GM21786 (cell line): ENCODE measurements around the gene DIP2C.

ENCODE experiments used
- ATAC-seq: cut with Tn5 transposase; IDR thresholded peaks from one replicate; pipeline ENCODE4 v1.9.1; 2021; ENCODE audit not compliant: unreplicated experiment

The DIP2C gene

DNA sequence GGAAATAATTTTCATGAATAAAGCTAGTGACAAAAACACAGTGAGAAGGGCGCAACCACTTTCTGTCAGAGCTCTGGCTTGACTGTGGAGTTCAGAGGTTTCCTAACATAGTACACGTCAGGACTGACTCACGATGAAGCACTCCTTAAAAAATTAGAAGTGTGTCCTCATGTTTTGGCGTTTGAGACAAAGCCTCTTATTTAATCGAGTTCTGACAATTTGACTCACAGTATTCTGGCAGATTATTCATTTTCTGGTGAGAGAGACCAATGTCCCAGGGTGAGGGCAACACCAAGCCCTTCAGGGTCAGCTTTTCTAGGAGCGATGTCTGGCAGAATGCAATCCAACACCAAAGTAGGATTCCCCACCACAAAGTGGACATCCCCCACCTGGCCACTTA lies 108.7 kb downstream of the DIP2C start:
- ATAC-seq: no peak

DNA sequence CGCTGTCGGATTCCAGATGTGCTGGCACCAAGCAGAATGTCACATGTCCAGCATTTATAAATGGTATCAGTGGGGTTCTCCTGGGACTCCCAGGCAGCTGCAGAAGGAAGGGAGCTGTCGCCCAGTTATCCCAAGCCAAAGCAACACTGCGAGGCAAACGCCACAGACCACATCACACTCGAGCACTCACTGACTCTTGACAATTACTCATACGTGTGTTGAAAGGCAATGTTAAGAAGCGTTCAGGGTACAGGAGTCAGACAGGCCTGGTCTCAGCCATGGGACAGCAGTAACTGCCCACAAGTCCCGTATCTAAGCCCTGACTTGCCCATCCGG lies 113.4 kb downstream of the DIP2C start:
- no peak for ATAC-seq

DNA sequence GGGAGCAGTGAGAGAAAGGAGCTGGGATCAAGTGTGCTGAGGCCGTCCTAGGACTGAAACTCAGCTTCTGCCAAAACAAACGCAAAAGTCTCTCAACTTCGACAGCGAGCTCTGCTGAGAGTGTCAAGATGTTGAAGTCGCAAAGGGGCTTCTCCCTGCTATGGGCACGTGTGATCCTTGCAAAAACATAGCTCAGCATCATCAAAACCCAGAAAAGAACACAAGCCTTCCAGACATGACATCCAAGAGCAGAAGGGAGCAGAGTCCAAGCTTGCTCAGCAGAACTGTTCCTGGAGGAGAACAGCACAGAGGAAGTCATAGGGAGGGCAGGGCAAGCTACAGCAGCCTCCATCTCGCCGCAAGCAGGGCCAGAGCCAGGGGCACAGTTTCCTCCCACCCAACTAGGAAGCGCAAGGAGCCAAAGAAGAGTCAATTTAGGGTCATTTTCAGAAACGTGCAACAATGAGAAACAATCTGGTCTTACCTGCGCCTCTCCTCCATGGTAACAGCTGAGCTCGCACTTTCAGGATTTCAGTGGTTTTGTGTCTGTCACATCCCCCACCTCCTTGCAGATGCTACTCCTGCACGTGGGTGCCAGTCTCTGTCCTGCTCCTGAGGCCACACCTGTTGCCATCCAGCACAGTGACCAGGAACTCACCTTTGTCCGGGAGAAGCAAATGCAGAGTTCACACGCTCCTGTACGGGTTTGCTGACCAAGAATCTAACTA lies 113.9 kb downstream of the DIP2C start:
- ATAC-seq: no peak

DNA sequence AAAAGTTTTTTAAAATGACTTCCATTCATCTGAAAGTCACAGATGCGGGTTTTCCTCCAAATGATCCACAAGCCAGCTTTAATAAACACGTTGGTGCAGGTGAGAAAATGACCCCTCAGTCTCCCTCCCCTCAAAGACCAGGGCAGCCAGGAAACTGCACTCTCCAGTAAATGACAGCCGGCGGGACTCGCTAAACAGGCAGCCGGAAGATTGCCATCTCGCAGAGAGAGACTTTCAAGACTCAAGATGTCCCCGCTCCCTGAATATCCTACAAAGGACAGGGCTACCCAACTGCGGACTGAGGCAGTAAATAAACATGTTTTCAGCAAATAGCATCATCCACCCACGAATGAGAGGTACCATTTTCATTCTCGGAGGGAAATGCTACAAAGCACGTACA lies 116.8 kb downstream of the DIP2C start:
- ATAC-seq: no peak

DNA sequence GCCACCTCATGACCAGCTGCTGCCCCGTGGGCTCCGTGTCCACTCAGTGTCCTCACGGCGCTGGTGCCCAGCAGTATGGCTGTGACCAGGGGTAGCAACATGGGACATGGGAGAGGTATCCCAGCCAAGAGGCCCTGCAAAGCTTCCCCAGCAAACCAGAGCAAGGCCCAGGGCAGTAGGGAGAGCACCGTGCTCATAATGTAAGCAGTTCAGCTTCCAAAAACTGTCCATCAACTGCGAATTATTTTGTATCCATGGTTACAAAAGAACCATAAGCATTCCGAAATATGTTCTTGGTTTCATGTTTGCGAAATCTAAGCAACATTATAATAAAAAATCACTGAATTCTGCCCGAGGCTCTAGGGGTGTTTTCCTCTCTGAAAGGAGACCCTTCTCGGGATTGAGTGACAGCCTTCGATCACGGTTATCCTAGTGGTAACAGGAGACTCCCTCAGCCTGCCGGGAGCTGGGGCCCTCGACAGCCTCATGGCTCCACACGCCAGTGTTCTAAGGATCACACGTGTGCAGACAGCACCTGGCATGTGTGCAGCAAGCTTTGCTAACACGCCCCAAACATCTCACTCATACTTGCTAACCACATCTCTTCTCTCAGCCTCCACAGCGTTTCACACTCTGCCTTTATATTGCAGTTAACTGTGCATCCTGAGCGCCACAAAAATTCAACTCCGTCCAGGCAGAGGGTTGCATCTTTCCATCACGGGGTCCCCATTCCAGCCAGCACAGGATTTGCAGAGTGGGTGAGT lies 117.6 kb downstream of the DIP2C start:
- no peak for ATAC-seq

DNA sequence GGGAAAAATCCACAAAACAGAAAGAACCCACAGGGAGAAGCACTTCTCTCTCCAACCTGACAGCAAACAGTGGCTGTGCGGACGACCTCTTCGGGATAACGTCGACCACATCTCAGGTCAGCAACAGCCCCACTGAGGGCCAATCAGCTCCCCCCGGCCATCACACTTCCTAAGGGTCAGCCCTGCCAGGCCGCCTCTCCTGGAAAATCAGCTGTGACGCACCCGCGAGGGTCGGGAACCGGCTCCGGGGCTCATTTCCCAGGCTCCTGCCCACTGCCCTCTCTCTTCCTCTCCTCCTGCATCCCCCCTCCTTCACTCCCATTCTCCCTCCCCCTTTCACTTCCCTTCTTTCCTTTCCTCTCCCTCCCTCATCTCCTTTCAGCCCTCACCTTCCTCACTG lies 118.3 kb downstream of the DIP2C start:
- no peak for ATAC-seq

DNA sequence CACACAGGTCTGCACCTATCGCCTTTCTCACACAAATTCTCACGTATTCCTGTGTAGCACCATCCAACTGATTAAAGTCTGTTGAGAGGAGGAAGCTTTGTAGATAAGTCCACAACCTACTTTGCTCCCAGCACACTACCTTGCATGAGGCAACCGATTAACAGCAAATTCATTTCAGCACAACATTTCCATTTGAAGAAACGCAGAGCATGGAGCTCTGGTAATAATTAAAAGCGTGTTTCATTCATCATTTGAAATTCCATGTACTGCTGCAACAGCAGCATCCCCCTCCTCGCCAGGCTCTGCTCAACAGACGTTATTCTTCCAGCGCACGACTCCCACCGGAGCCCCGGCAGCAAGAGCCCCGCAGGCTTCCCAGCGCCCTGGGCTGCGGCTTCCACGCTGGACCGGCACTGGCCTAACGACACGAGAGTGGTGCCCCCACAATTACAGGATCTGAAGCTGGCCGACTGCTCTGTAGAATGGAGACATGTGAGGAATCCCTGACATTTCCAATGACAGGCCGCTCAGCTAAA lies 118.8 kb downstream of the DIP2C start:
- no peak for ATAC-seq

DNA sequence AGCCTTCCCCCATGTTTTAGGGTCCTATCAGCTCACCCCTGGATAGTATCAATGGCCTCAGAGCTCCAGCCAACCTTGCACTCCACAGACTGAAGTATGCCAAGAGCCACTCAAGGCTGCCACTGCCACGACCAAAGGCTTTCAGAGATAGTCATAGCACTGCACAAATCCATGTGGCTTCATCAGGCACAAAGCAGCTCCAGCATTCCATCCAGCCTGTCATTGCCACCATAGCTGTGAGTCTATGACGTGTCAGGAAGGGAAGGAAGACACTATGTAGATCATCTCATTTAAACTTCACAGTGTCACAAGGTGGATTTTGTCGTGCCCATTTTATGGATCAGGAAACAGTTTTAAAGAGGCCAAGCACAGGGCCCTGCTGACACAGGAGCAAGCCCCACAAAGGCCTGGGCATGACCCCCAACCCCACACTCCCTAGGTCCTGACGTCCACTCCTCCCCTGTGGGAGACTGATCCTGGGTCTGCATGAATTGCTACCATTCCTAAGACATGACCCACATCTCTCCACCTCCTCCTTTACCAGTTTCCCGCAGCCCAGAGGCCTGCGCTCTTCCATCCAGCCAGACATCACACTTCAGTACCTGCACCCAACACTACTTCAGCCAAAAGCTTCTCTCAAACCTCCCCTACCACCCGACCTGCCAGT lies 119.4 kb downstream of the DIP2C start:
- no peak for ATAC-seq

DNA sequence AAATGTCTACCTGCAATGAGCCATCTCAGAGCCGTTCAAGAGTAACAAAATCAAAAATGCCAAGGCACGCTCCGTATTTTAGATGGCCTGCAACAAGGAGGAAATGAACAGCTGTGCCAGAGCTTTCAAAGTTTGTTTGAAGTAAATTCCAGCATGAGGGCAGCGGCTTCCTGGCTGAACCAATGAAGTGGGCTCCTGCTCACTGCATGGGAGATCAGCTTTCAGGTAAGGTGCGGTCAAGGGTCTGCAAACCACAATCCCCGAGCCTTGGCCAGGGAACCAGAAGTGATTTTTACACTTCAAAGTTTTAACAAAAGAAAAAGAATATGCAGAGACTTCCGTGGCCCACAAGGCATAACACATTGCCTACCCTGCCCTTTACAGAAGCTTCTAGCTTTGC lies 120.6 kb downstream of the DIP2C start:
- ATAC-seq: no peak

DNA sequence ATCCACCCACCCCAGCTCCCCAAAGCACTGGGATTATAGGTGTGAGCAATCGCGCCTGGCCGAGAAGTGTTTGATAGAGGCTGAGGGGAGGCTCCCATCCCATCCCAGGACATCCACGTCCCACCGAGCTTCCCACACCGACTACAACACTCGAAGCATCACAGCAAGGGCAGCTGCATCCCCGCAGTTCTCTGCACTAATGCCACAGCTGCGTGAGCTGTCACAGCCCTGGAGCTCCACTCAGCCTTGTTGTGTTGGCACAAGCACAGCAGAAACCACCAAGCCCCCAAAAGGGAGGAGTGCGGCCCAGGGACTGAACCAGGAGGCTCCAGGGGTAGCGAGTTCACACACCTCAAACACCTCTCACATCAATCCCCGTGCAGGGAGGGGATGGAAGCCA lies 121.6 kb downstream of the DIP2C start:
- ATAC-seq: no peak

DNA sequence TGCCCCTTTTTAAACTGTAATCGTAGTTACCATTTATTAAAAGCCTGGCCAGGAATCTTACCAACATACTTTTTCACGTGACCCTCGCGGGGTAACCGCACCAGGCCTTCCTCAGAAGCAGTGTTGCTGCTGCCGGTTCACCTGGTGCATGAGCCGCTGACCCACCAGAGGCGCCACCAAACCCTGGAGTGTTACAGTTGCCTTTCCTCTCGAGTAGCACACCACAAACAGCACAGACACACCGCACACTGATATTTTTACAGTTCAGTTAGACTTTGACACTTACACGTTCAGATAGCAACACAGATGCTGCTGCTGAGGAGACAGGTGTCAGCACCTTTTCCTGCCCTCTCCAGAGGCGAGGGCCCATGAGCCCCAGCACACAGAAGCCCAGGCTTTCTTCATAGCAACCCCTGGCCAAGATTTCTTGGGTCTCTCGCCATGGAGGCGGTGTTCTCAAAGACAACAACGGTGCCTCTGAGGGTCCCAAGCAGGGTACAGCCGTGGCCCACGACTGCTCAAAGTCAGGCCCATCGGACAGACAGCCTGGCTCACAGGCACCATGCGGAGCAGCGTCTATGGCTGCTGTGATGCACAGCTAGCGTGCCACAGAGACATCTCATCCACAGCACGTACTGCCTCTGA lies 123.1 kb downstream of the DIP2C start:
- ATAC-seq: no peak

DNA sequence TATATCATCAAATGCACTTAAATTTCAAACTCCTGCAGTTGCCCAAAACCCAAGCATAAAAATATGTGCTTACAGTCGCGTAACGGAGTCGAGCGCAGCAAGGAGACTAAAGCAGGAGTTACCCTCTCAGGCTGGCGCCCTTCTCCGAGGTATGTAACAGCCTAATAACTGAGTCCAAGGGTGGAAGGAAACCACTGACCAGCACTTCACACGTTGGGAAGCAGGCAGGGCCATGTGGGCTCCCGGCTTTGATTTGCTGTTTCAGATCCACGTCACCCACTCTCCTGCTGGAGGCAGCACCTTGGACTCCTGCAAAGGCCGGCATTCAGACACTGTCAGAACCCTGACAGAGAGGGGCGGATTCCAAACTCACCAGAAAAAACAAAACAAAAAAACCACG lies 123.8 kb downstream of the DIP2C start:
- no peak for ATAC-seq

DNA sequence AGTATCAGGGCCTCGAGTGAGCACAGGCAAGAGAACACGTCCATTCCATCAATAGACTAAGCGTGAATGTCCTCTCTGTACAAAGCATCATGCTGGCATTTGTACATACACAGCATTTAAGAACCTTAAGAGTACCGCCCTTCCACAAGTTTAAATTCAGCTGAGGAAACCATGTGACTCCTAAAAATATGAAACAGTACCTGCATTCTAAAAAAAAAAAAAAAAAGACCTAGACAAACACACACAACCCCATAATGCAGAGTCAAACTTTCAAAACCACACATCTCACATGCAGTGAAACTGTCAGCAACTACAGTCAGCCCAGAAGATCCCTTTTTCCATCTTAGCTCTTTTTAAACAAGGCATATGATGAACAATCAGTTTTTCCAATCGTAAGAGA lies 124.3 kb downstream of the DIP2C start:
- no peak for ATAC-seq

DNA sequence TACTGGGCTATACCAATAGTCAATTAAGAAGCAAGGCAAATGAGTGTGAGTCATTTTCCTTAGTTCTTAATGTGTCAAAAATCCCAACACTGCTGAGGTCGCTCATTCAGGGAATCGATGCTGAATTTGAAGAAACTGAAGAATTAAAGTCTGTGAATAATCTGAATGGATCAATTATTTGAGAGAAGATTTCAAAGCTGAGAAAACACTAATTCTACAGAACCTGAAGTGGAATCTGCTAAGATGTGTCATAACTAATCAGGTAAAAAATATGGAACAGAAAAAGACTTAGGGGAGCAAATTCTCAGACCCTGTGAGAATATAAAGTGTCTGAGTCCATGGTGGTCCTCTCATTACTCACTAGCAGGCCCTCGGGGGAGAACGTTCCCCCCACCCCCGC lies 125.6 kb downstream of the DIP2C start:
- no peak for ATAC-seq

DNA sequence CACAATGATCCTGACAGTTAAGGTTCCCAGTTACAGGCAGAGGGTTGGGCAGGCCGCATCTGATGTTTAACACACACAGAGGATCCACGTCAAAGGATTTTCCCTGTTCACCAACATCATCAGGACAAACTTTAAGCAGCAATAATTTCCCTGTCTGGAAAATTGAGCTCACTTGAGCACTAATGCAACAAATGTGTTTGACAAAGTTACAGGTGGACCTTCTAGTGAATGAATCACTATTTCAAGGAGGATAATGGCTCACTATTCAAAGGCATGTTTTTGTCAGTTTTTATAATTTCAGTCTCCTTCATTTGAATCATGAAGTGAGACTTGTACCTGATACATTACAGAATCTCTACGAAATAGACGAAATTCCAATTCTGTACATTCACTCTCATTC lies 127.3 kb downstream of the DIP2C start:
- ATAC-seq: no peak

DNA sequence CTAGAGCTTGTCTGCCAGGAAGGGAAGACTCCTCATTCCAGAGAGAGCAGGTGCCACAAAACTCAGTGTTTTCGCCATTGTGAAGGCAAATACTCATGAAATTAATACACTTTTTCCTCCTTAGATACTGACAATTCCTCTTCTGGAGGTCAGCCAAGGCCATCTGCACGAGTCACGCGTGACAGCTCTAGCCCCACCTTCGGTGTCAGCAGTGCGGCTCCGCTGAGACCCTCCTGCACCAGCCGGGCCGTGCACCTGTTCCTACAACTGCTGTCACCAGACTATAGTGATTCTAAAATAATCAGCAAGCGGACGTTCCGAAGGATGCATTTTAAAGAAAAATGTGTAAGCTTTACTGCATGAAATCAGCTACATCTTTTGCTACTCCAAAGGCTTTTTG lies 127.7 kb downstream of the DIP2C start:
- no peak for ATAC-seq

DNA sequence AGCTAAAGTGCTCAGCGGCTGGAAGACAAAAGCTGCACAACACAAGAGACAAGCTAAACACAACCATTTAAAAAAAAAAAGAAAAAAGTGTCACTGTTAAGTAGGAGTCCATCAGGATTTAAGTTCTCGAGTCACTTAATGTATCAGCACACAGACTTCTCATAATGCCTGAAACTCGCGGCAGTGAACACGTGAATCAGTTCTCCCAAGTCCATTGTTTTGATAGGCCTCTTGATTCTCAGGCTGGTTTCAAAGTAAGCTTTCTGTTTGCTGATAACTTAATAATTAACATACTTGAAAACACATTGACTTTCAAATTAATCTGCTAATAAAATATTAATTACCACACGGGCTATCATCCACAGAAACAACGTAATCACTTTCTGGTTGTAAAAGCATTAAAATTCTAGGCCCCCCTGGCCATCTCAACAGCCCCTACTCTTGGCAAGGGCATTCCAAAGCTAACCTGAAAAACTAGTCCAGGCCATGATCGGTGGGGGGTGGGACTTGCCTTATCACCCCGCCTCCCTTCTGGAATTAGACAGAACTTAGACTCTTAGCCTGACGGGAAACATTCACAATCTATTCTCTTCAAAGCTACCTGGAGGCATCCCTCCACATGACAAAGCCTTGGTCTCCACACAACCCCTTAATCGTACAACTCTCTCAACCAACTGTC lies 129.0 kb downstream of the DIP2C start:
- ATAC-seq: no peak

DNA sequence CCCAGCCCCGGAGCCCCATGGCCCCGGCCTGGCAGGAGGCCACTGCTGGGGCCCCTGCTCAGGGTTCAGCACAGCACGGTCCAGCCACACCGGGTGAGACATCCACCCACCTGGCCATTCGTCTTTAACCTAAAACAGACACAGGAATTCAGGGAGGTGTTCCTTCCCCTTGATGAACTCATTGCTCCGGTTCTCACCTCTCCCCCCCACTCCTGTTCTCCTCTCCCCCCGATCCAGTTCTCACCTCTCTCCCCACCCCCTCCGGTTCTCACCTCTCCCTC lies 129.8 kb downstream of the DIP2C start:
- ATAC-seq: no peak

DNA sequence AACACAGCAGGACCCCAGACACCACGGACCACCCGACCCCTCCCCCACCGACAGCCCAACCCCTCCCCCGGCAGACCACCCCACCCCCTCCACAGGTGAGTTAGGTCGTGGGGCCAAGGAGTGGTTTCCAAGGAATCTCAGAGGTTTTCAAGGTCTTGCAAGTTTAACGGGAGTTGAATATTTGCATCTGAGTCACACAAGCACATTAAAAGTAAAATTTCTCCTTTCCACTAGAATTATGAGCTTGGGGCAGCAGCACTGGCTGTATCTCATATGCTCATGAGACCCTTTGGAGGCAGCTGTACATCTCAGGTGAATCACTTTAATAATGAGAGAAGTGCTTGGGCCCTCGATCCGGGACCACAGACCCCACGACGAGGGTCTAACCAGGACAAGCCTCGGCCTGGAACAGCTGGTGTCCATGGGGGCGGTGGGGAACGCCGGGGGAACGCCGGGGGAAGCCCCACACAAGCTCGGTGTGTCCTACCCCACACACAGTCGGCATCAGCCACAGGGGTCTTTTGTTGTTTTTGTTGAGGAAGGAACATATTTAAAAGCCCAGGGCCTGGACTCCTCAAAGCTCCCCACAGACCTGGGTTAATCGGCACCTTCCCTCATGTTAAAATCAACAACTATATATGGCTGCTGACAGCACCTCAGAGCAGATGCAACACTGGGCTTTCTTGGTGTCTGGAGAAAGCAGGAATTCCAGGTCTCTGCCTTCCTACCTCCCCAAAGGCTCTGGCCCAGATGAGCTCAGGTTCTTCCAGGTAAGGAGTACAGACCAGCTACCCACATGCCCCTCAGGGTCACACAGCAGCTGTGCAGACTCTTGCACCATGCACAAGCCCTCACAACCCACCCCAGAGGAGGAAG lies 130.3 kb downstream of the DIP2C start:
- ATAC-seq: no peak

DNA sequence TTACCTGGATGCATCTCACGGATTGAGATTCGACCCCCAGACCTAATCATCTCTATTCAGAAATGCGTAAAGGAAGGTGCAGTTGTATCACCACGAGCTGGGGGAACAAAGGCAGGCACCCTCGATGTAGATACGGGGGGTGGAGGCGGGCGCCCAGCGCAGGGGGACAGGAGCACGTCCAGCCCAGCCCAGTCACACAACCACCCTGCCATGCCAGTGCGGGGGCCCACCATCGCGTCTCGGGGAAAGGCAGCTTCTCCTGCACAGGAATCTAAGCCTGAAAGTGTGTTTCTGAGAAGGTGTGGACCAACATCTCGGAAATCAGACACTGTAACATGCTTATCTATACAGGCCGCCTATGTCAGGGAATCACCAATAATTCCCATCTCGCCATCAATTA lies 131.1 kb downstream of the DIP2C start:
- ATAC-seq: no peak
